IPS-11a (cell line): Measurements from ENCODE around the gene NEU4.
A peak's percentile ranks its signal among the peaks of the same experiment; 100 is the strongest.
"Not testable (repeated sequence)": the region's sequence is repeated elsewhere in the genome, so short reads cannot be mapped to it uniquely, and the experiment has no call there.

Experiments used
- H3K4me3 ChIP-seq: one replicate; pipeline ENCODE4 v1.5.1; 2013; ENCODE audit warnings: low read depth, low read length, control low read depth

The NEU4 gene

GRCh38 chr2:241833101-241833663, 24.2 kb downstream of the NEU4 start:
- no peak overlapping the region for H3K4me3 ChIP-seq

- not testable (repeated sequence) for H3K4me3 ChIP-seq
These were observed 24.9 kb downstream of the NEU4 start for GRCh38 chr2:241833756-241834526.

DNA sequence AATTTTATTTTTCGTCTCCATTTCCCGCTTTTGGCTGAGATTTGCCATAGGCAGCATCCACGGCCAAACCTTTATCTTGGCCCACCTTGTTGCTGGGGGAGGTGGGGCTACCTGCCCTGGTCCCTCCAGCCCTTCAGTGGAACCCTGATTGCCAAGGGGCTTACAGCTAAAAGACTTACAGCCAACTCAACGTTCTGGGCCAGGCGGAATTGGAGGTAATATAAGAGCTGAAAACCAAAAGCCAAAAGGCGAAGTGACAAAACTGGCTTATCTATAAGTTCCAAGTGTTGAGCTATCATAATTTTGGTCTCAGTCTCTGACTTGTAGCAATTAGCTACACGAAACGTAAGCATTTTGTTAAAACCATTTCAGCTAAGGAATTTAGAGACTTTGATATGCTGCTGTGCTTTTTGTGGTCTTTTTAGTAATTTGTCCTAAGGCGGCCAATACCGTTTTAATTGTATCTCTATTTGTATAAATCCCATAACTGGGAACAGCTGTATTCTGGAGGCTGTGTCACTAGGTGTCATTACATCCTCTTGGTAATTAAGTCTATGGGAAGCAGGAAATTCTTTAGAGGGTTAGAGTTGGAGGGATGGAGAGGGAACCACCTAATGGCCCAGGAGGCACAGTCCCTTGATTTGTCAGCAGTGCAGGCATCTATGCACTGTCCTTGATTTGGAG, 25.7 kb downstream of the NEU4 start:
- no peak overlapping the region for H3K4me3 ChIP-seq

DNA sequence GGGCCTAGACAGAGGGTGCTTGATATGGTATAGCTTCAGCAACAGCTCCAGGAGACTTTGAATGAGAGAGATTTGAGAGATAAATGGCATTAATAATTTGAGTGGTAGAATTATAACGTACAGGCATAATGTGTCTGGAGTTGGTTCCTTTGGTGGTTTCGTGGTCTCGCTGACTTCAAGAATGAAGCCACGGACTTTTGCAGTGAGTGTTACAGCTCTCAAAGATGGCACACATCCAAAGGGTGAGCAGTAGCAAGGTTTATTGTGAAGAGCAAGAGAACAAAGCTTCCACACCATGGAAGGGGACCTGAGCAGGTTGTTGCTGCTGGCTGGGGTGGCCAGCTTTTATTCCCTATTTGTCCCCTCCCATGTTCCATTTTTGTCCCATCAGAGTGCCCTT, 26.6 kb downstream of the NEU4 start:
- no peak overlapping the region for H3K4me3 ChIP-seq

- H3K4me3 ChIP-seq = no peak overlapping the region
These were observed 27.3 kb downstream of the NEU4 start for GRCh38 chr2:241836292-241836691.

DNA sequence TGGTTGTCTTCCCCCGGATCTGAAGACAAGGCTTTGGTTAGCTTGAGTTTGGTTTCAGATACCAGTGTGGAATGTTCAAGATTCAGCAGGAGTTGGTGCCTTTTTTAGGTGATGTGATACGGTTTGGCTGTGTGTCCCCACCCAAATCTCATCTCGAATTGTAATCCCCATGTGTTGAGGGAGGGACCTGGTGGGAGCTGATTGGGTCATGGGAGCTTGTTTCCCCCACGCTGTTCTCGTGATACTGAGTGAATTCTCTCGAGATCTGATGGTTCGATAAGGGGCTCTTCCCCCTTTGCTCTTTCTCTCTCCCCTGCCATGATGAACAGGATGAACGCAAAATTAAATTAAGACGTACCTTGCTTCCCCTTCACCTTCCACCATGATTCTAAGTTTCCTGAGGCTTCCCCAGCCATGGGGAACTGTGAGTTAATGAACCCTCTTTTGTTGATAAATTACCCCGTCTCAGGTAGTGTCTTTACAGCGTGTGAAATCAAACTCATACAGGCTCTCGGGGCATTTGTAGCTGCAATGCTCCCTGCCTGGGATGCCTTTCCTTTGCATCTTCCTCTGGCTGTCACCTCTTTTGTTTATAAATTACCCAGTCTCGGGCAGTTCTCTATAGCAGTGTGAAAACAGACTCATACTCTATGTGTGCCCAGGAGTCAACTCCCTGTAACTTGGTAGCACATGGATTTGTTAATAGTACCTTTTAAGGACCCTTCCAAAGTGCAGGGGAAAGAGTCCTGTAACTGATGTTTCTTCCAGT, 28.4 kb downstream of the NEU4 start:
- no peak overlapping the region for H3K4me3 ChIP-seq

- no peak overlapping the region for H3K4me3 ChIP-seq
These were observed 32.4 kb downstream of the NEU4 start for GRCh38 chr2:241841181-241842066.

DNA sequence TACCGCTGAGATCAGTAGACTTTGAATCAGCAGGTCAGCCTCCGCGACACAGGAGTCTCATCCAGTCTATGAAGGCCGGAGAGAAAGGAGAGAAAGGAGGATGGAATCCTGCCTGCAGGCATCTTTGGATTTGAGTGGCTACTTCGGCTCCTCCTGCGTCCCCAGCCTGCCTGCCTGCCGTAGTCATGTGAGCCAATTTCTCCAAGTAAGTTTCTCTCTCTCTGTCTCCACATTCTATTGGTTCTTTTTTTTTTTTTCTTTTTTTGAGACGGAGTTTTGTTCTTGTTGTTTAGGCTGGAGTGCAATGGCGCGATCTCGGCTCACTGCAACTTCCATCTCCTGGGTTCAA, 33.0 kb downstream of the NEU4 start:
- H3K4me3 ChIP-seq = no peak overlapping the region

- no peak overlapping the region for H3K4me3 ChIP-seq
These were observed 33.7 kb downstream of the NEU4 start for GRCh38 chr2:241842620-241843211.

GRCh38 chr2:241843321-241844065, 34.5 kb downstream of the NEU4 start:
- H3K4me3 ChIP-seq = no peak overlapping the region

GRCh38 chr2:241844066-241844728, 35.2 kb downstream of the NEU4 start:
- H3K4me3 ChIP-seq = peak overlapping the region; percentile 24

GRCh38 chr2:241844831-241845578, 36.0 kb downstream of the NEU4 start:
- H3K4me3 ChIP-seq = no peak overlapping the region

DNA sequence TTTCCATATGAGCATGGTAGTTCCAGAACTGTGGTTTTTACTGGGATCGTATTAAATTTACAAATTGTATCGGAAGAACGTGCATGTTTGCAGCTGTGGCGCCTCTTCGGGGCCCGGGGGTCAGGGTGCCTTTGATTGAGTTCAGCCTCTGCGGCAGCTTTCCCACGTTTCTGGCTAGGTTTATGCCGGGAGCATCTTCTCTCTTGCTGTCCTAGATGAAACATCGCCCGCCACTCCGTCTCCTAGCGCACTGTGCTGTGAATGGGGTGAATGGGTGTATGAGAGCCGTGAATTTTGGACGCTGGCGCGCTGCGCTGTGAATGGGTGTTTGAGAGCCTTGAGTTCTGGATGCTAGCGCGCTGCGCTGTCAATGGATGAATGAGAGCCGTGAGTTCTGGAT, 37.4 kb downstream of the NEU4 start:
- no peak overlapping the region for H3K4me3 ChIP-seq

DNA sequence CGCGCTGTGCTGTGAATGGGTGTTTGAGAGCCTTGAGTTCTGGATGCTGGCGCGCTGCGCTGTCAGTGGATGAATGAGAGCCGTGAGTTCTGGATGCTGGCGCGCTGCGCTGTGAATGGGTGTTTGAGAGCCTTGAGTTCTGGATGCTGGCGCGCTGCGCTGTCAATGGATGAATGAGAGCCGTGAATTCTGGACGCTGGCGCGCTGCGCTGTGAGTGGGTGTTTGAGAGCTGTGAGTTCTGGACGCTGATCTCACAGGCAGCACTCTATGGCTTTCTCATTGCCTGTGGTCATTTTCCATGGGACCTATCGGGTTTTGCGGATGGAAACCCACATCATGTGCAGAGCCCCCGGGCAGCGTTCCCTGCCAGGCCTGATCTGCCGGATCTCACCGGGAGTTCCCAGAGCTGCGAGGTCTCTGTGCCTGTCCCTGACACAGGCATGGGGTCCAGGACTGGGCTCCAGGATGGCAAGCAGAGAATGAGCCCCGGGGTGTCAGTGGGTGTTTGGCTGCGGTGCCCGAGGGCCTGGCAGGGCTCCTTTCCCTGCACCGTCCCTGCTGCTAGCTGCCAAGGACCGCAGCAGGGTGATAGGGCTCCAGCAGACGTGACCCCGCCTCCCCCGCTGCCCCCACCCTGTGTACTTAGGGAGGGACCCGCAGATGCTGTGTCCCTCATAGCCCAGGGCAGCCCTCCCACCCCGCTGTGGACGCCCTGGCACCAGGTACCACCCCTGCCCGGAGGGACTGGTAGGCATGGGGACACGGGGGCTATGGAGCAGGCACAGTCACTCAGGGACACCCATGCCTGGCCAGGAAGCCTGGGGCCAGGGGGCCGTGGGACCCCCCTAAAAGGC, 40.0 kb downstream of the NEU4 start:
- no peak overlapping the region for H3K4me3 ChIP-seq

- no peak overlapping the region for H3K4me3 ChIP-seq
These were observed 40.9 kb downstream of the NEU4 start for GRCh38 chr2:241849616-241850543.
